Stimulated activated CD4-positive, alpha-beta T cell treated with anti-CD3 and anti-CD28 coated beads, Interleukin-1b, Interleukin-23, amount 100 ng/mL, for 24 hours (primary cell): ENCODE results near the gene MMEL1.

Source experiments
- DNase-seq, 4 experiments: peaks; one replicate each; pipeline ENCODE4 v3.0.0-alpha.2; 2020; ENCODE audit warnings: low read depth in 4 of 4, low spot score in 1 of 4

The MMEL1 gene

DNA sequence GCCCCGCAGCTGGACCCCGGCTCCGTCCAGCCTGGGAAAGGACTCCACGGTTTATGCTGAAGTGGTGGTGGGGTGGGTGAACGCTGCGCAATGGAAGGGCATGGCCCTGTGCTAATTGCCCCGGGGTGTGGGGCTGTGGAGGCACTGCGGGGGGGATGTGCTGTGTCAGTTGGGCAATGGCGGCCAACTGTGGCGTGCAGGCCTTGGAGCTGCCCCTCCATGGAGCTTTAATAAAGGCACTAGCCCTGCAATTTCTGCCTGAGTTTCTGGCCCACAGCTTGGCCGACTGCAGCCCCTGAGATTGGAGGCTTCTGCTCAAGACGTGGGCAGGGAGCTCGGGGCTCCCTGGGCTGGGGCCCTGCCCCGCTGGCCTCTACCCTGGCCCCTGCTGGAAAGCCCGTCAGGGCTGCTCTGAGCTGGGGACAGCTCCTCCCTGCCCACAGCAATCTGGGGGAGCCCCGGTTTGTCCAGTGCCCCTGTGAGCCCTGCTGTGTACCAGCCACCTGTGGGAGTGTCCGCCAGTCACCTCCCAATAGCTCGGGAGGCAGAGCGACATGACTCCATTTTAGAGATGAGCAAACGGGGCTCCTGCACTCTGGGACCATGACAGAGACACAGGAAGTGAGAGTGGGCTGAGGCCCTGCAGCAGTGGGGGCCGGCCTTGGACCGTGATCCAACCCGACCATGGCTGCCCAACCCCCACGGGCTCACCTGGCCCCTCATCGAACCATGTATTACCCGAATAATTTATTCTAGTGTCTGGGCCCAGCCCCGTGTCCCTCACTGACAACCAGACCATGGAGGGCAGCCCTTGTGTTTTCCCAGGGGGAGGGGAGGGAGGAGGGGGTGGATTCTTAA is 85.4 kb downstream of the MMEL1 start:
- DNase-seq: peak in 1 of 4 experiments; percentile 61

DNA sequence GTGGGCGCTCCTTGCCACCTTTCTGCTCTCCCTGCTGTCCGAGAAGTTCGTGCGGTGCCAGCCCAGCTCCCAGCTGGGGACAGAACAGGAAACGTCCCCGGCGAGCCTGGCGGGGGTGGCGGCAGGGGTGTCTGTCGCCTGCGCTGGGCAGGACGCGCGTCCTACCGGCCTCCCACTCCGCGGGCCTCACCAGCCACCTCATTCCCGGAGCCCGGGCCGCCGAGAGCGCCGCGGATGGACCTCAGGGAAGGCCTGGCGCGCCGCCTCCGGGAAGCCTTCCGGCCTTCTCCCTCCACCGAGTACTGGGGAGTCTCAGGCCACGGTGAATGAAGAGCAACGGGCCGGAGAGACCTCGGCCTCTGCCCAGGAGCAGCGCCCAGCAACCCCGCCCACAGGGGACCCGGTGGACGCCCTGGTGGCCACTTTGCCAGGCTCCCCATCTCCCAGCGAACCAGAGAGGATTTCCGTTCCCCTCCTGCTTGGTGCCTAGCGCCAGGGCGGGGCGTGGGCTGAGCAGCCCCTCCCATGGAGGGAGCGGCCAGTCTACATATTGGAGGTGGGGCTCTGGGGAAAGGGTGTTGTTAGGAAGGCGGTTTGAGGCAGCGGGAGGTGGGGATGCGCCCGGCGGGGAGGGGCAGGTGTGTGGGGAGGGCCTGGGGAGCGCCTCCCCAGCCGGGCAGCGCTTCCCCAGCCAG is 86.2 kb downstream of the MMEL1 start:
- DNase-seq: peak in 2 of 4 experiments; percentile 69 to 87

DNA sequence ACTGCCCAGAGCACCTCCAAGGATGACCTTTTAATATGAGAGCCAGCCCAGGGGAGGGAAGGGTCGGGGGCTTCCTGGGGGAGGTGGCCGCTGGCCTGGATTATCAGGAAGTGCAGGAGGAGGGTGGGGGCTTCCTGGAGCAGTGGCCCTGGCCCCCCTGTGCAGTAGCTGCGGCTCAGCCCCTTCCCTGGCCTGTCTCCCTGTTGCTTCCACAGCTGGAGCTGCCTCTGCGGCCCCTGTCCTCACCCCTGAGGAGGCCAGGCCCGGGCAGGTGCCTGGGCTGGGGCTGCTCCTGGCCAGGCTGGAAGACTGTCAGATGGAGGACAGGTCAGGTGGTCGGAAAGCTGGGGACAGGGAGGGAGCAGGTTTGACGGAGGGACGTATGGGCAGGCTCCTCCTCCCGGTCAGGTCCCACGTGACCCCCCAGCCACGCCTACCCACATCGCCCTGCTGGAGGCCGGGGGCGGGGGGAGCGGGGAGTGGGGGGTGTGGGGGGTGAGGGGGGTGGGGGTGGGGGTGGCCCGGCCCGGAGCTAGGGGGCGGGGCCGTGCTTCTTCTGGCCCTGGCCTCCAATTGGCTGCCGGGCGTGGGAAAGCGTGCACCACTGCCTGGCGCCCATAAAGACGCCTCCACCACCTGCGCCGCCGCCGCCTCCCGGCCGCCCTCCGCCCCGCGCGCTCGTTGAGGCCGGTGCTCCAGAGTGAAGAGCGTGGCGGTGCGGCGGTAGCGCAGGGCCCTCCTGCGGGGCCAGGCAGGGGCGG is 86.9 kb downstream of the MMEL1 start:
- DNase-seq: peak in 3 of 4 experiments; percentile 62 to 82 (median 75)

DNA sequence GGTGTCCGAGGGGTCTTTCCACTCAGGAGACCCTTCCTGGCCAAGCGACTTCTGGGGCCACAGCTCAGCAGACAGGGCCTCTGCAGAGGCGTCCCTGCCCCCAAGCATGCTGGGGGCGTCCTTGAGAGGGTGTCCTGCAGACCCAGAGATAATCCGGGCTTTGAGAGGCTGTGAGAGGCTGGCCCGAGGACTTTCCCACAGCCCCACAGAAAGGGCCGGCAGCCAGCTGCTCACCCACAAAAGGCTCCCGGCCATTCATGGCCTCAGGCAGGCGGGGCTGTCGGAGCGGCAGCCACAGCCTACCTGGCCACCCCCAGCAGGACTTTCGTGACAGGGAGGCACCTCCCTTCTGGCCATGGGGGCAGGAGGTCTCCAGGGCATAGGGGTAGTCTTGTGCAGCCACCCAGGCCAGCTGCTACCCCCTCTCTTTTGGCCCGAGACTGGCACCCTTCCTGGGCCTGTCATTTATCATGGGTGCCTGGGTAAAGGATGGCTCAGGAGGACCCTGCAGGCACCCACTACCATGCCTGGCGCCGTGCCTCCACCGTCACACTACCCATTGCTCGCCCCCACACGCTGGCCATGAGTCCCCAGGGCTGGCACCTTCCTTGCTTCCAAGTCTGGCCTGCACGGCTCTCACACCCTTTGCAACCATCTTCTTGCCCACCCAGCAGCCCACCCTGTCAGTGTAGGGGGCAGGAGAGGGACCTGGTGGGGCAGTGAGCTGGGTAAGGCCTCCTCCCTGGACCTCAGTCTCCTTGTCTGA is 87.8 kb downstream of the MMEL1 start:
- DNase-seq: no peak

DNA sequence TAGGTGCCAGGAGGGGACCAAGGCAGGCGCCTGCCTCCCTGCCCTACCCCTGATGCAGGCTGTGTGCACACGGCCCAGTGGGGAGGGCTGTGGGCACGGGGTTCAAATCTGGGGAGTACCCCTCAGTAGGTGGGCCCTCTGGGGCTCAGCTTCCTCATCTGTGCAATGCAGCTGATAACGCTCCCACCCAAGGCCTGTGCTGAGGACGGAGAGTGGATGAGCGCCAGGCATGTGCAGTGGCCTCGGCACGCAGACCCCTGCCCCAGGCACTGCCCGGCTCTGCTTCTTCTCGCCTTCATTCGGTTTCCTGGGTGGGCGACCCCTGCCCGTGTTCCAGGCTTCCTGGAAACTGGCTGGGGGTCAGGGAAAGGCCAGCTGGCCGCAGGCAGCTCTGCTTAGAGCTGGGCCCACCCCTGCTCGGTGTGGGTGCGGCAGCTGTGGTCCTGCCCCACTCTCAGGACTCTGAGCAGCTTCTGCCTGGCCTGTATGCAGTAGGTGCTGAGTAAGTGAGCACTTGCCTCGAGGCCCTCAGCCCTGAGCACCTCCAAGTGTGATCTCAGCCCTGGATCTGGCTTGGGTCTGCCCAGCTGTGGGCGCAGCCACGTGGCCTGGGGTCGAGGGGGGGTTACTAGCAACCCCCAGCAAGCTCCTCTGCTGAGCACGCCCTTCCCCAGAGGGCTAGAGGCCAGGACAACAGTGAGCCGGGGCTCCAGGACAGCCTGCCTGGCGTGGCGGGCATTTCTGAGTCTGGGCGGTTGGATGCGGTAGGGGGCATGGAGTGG is 88.5 kb downstream of the MMEL1 start:
- no peak for DNase-seq

DNA sequence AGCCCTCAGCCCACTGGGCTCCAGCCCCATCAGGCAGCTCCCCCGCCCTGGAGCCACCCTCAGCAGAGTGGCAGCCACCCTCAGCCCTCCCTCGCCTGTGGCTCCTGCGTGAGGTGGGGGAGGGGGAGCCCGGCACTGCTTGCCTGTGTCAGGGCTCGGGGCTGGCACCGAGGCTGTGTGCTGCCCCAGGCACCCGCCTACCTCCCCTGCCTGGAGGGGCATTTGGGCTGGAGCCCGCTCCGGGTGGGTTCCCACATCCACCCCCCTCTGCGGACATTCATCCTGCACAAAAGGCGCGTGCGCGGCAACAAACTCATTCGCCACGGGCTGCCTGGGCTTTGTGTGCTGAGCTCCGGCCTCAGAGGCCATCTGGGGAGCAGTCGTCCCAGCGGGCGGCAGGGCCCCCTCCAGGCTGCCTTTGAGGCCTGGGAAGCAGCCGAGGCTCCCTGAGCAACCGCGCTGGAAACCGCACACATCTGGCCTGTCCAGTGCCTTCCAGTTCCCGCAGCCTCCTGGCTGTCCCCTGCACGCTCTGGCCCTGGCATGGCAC is 89.2 kb downstream of the MMEL1 start:
- DNase-seq: no peak

DNA sequence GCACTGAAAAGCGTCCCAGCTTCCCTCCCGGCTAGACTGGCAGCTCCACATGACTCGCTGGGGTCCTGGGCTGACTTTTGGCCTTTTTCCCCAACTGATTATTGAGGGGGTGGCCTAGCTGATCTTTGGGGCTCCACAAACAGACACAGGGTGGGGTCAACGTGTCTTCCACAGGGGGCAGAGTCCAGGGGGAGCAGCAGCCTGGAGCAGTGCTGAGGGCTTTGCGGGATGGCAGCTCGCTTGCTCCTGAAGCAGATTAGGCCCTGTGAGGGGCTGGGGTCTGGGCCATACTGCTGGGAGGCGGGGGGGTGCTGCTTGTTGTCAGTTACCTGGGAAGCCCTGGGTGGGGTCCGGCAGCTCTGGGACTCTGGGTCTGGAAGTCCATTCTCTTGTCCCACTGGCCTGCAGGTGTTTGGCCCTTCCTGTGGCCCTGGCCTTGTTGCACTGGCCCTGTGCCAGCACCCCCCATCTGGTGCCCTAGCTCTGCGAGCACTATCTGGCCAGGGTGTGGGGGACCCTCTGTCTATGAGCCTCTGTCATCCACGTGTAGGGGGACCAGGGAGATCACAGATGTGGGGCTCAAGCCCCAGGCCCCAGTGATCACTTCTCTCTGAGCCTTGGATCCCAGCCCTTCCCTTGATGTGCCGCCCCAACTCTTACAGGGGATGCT is 90.4 kb downstream of the MMEL1 start:
- no peak for DNase-seq

DNA sequence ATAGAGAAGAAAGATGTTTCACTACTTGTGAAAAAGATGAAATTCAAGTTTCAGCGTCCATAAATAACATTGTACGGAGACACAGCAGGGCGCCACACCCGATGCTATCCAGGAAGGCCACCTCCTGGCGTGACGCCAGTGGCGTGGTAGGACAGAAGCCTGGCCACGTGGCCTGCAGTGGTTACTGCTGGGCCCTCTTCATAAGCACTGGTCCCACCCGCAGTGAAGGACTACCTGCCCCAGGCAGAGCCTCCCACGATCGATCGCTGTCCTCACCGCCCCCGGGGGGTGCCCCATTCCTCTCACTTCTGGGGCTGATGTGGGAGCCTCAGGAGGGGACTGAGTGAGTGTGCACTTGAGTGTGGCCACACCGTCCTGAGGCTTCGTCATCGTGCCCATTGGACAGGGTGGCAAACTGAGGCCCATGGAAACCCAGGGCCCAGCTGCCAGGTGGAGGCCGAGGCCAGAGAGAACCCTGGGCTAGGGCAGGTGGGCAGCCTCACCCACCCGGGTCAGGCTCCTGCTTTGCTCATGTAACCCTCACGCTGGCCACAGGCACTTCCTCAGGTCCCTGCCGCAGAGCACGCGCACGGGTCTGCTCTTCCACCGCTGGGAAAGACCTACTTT is 91.1 kb downstream of the MMEL1 start:
- DNase-seq: no peak

DNA sequence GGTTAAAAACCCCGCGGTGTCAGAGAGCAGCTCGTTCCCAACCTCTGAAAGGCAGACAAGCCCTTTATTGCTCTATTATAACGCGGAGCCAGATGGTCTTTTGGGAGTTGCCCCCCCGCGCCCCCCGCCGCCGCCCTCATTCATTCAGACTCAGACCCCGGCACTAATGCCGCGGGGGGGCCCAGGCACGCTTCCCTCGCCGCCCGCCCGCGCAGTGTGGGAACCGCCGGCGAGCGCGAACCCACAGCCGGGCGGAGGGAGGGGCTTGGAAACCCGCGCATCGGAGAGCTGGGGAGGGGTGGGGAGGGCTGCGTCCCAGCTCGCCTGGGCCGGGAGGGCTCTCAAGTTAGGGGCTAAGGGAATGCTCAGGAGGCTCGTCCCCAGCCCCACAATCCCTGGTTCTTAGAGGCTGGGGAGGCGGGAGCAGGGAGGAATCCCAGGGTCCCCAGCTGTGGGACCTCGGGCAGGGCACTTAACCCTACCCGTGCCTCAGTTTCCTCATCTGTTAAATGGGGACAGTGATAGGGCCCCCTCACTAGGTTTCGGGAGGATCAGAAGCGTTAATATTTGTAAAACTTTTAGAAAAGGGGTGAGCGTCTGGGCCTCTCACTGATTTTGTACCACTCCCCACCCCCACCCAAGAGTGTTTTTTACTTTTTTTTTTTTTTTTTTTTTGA is 91.9 kb downstream of the MMEL1 start:
- DNase-seq: no peak
